ENCODE results near the gene SYNE1.

The SYNE1 gene

DNA sequence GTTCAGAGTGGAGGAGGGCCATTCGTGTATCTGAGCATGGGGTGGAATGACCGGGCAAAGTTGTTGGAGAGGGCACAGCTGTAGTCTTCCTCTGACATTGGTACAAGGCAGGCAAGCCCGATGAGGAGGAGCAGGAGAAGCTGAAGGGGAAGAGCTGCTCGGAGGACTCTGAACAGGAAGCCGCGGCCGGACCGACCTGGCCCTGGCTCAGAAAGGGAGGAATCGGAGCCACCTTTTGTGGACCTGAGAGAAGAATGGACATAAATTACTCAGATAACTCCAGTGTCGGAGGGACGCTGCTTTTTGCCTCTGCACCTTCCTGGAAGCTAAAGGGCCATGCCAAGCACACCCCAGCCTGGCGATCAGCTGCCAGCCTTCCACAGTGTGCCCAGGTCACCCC is 514.7 kb downstream of the SYNE1 start:
- WGBS, 2 experiments = 91 to 94% methylated on average over 12 of the region's 12 CpGs
- H3K4me3 ChIP-seq (ENCODE audit: insufficient read depth, low read depth, low read length) = no peak overlapping the region
- no peaks in the 10 kb centered on the region for H3K36me3 ChIP-seq (ENCODE audit: control insufficient read depth, insufficient read depth, low read length)
- H3K9me3 ChIP-seq (ENCODE audit: control insufficient read depth, low read length) = no peaks in the 10 kb centered on the region
- no peak overlapping the region for H3K27ac ChIP-seq (ENCODE audit: insufficient read depth, low read depth, low read length, poor library complexity, severe bottlenecking)
- H3K4me1 ChIP-seq (ENCODE audit: control insufficient read depth, insufficient read depth, low read length) = no peaks in the 10 kb centered on the region
- no peaks in the 10 kb centered on the region for H3K27me3 ChIP-seq (ENCODE audit: control insufficient read depth, insufficient read depth, low read length, poor library complexity, severe bottlenecking)

DNA sequence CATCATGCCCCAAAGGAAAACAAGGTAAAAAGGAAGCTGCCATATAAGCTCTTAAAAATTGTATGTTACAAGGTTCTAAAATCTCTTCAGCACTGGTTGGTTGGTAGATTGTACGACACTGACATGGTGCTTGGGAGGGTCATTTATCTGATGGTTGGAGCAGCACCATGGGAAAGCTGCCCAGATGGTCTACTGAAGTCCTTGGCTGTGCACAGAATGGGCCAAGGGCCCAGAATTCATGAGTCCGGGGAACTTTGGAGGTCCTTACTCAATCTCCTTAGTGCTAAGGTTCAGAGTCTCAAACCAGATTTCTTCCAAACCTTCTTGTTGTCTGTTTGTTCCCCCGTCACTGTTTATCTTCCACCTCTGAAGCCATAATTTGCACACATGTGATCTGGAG is 515.3 kb downstream of the SYNE1 start:
- H3K9me3 ChIP-seq (ENCODE audit: control insufficient read depth, low read length) = no peaks in the 10 kb centered on the region
- WGBS, 2 experiments = 93 to 96% methylated on average over 3 of the region's 3 CpGs
- H3K4me1 ChIP-seq (ENCODE audit: control insufficient read depth, insufficient read depth, low read length) = no peaks in the 10 kb centered on the region

DNA sequence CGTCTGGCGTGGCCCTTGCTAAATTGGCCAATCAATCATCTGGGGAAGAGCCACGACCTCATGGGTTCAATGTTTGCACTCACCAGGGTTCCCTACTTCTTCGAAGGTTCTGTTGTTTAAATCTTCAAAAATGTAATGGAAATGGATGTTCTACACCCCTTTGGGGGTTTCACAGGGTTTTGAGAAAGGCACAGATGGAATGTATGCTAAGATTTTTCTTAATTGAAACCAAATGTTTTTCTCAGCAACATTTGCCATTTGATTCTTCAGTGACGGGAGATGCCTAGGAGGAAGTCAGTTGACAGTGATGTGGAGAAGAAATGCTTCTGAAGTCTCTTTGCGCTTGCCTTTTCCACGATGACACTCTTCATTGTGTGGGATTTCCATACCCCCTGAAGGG is 517.3 kb downstream of the SYNE1 start:
- 81 to 83% methylated on average over 7 of the region's 7 CpGs for WGBS, 2 experiments
- no peaks in the 10 kb centered on the region for H3K4me1 ChIP-seq (ENCODE audit: control insufficient read depth, insufficient read depth, low read length)
- H3K36me3 ChIP-seq (ENCODE audit: control insufficient read depth, insufficient read depth, low read length) = no peaks in the 10 kb centered on the region
- no peaks in the 10 kb centered on the region for H3K9me3 ChIP-seq (ENCODE audit: control insufficient read depth, low read length)
- no peak overlapping the region for H3K27ac ChIP-seq (ENCODE audit: insufficient read depth, low read depth, low read length, poor library complexity, severe bottlenecking)
- H3K4me3 ChIP-seq (ENCODE audit: insufficient read depth, low read depth, low read length) = no peak overlapping the region
- no peaks in the 10 kb centered on the region for H3K27me3 ChIP-seq (ENCODE audit: control insufficient read depth, insufficient read depth, low read length, poor library complexity, severe bottlenecking)

More for the DNA sequence above, 515.3 kb downstream of the SYNE1 start:
- Histone ChIP-seq H3K27me3 (ENCODE audit: control insufficient read depth, insufficient read depth, low read length, poor library complexity, severe bottlenecking) (no peaks in the 10 kb centered on the region), H3K4me3 (ENCODE audit: insufficient read depth, low read depth, low read length) (no peak overlapping the region), H3K36me3 (ENCODE audit: control insufficient read depth, insufficient read depth, low read length) (no peaks in the 10 kb centered on the region), H3K27ac (ENCODE audit: insufficient read depth, low read depth, low read length, poor library complexity, severe bottlenecking) (no peak overlapping the region)

DNA sequence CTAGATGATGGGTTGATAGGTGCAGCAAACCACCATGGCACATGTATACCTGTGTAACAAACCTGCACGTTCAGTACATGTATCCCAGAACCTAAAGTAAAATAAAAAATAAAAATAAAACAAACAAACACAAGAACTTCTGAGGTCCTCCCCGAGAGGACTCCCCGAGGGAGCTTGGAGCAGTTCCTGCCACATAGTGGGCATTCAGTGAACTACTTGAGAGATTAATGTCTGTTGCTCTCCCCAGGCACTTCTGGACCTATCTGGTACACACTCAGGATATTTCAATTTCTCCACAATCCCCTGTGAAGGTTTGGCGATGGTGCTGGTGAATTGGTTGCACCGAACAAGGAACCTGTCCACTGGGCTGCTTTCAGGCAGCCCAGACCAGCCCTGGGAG is 518.5 kb downstream of the SYNE1 start:
- no peaks in the 10 kb centered on the region for H3K9me3 ChIP-seq (ENCODE audit: control insufficient read depth, low read length)
- no peaks in the 10 kb centered on the region for H3K4me1 ChIP-seq (ENCODE audit: control insufficient read depth, insufficient read depth, low read length)
- H3K4me3 ChIP-seq (ENCODE audit: insufficient read depth, low read depth, low read length) = no peak overlapping the region
- no peak overlapping the region for H3K27ac ChIP-seq (ENCODE audit: insufficient read depth, low read depth, low read length, poor library complexity, severe bottlenecking)
- WGBS, 2 experiments = 92 to 97% methylated on average over 5 of the region's 5 CpGs
- no peaks in the 10 kb centered on the region for H3K36me3 ChIP-seq (ENCODE audit: control insufficient read depth, insufficient read depth, low read length)
- H3K27me3 ChIP-seq (ENCODE audit: control insufficient read depth, insufficient read depth, low read length, poor library complexity, severe bottlenecking) = no peaks in the 10 kb centered on the region

DNA sequence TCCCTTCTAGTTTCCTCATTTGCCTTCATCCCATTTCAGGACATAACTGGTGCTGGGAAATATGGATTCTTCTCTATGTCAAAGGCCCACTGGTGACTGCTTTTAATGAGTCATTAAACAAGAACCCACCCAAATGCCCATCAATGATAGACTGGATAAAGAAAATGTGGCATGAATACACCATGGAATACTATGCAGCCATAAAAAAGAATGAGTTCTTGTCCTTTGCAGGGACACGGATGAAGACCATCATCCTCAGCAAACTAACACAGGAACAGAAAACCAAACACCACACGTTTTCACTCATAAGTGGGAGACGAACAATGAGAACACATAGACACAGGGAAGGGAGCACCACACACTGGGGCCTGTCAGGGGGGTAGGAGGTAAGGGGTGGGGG is 518.9 kb downstream of the SYNE1 start:
- 88 to 96% methylated on average over 2 to 3 of the region's 3 CpGs for WGBS, 2 experiments
- Histone ChIP-seq H3K4me3 (ENCODE audit: insufficient read depth, low read depth, low read length) (no peak overlapping the region), H3K27me3 (ENCODE audit: control insufficient read depth, insufficient read depth, low read length, poor library complexity, severe bottlenecking) (no peaks in the 10 kb centered on the region), H3K9me3 (ENCODE audit: control insufficient read depth, low read length) (no peaks in the 10 kb centered on the region), H3K27ac (ENCODE audit: insufficient read depth, low read depth, low read length, poor library complexity, severe bottlenecking) (no peak overlapping the region), H3K36me3 (ENCODE audit: control insufficient read depth, insufficient read depth, low read length) (no peaks in the 10 kb centered on the region), H3K4me1 (ENCODE audit: control insufficient read depth, insufficient read depth, low read length) (no peaks in the 10 kb centered on the region)

DNA sequence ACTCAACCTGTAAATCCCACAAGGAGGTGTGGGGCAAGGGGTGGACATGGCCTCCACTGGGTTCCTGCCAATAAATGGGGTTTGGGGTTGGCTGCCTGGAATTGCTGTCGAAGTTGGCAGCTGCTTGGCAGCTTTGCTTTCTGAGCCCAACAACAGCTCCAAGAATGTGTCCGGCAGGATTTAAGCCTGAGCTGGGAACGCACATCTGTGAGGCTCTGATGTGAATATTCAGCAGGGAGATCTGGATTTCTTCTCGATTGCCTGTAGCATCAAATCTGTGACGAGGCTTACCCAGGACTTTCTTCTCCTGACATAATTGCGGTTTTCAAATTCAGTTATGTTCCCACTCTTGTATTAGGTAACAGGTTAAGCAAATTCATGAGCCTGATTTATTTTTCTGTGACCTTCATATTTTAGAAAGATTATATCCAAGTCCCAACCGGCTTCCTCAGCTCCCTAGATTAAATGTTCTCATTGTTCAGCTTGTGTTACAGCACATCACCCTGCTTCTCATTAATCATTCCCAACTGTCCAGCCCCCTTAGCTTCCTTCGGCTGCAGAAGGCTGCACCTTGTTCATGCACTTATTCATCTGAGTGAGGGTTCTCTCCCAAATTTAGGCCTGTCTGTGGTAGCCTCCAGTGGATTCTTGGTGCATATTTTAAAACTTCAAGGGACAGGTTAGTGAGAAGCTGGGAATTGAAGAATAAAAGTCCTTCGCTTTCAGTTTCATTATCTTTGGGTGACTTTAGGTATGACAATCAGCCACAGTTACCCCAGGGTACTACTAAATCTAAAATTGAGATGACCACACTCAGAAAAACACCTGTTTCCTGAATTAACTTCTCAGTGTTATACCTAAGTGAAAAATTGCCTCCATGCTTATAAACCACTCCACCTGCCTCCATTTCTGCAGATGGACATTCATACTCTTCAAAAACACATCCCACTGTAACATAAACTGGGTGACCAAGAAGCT is 519.7 kb downstream of the SYNE1 start:
- Histone ChIP-seq H3K4me3 (ENCODE audit: insufficient read depth, low read depth, low read length) (no peak overlapping the region), H3K27me3 (ENCODE audit: control insufficient read depth, insufficient read depth, low read length, poor library complexity, severe bottlenecking) (no peaks in the 10 kb centered on the region), H3K36me3 (ENCODE audit: control insufficient read depth, insufficient read depth, low read length) (no peaks in the 10 kb centered on the region), H3K27ac (ENCODE audit: insufficient read depth, low read depth, low read length, poor library complexity, severe bottlenecking) (no peak overlapping the region), H3K9me3 (ENCODE audit: control insufficient read depth, low read length) (no peaks in the 10 kb centered on the region), H3K4me1 (ENCODE audit: control insufficient read depth, insufficient read depth, low read length) (no peaks in the 10 kb centered on the region)
- 91 to 96% methylated on average over 9 of the region's 9 CpGs for WGBS, 2 experiments

DNA sequence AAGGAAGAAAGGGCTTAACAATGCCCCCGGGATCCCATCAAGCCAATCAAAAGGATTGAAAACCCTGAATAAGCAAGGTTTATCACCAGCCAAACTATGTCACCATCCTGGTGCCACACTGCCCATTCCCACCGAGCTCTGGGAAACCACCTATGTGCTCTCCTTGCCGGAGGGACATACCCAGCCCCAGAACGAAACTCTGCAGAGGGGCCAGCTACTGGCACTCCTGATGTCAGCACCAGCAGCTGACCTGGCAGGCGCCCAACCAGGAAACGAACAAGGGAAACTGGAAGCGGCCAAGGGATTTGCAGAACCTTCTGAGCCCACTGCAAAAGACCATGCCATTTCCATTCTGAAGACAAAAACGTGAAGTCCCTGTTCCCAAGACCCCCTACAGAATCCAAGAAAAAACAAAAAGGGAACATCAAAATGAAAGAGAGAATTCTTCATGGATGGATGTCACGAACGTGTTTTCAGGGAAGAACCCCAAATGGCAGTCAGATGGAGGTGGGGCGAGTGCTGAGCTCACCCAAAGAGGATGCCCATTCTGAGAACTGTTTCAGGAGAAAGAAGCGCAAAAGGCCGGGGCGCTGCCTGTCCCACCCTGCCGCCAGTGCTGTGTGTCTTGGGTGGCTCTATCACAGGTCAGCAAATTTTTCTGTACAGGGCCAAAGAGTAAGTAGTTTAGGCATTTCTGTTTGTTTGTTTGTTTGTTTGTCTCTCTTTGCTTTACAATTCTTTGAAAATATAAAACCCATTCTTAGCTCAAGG is 524.5 kb downstream of the SYNE1 start:
- WGBS, 2 experiments = 85 to 86% methylated on average over 15 of the region's 15 CpGs
- Histone ChIP-seq H3K36me3 (ENCODE audit: control insufficient read depth, insufficient read depth, low read length) (no peaks in the 10 kb centered on the region), H3K4me3 (ENCODE audit: insufficient read depth, low read depth, low read length) (no peak overlapping the region), H3K4me1 (ENCODE audit: control insufficient read depth, insufficient read depth, low read length) (no peaks in the 10 kb centered on the region), H3K27me3 (ENCODE audit: control insufficient read depth, insufficient read depth, low read length, poor library complexity, severe bottlenecking) (no peaks in the 10 kb centered on the region), H3K27ac (ENCODE audit: insufficient read depth, low read depth, low read length, poor library complexity, severe bottlenecking) (no peak overlapping the region), H3K9me3 (ENCODE audit: control insufficient read depth, low read length) (no peaks in the 10 kb centered on the region)

DNA sequence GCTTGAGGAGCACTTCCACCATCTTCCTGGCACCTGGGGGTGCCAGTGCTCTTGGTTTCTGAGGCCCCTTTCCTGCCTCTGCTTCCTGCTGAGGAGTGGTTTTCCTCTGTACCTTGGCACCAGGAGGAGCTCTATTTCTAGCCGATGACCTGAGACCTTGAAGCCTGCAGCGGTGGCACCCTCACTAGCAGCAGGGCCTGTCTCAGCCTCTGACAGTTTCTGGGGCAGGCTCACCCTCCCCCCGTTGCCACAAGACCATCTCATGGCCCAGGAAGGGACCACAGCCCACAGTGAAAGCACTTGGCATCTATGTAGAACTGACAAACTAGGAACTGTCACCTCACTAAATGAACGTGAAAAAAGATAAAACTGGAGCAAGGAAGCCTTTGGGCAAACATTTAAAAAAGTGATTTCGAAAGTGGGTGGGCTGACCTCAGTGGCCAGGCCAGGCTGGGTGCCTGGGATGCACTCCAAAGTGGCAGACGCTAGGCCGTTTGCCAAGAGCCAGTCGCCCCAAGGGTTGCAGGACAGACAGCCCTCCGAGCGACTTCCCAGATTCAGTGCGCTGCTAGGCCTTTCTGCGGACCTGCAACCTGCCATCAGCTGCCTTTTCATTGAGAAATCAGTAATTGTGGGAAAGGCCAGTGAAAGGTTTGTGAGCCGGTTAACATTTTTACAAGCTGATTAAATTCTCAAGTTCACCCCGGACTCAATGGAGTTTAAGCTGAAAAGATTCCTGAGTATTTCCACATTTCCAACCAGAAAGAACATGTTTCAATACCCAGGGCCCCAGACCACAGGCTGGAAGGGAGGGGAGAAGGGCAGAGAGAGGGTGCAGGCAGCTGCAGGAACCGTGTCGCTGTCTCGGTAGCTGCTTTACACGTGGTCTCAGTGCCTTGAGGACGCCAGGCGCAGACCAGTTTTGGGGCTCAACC is 526.0 kb downstream of the SYNE1 start:
- Histone ChIP-seq H3K9me3 (ENCODE audit: control insufficient read depth, low read length) (no peaks in the 10 kb centered on the region), H3K27me3 (ENCODE audit: control insufficient read depth, insufficient read depth, low read length, poor library complexity, severe bottlenecking) (no peaks in the 10 kb centered on the region), H3K4me3 (ENCODE audit: insufficient read depth, low read depth, low read length) (no peak overlapping the region), H3K36me3 (ENCODE audit: control insufficient read depth, insufficient read depth, low read length) (no peaks in the 10 kb centered on the region), H3K27ac (ENCODE audit: insufficient read depth, low read depth, low read length, poor library complexity, severe bottlenecking) (no peak overlapping the region), H3K4me1 (ENCODE audit: control insufficient read depth, insufficient read depth, low read length) (no peaks in the 10 kb centered on the region)
- 89 to 91% methylated on average over 20 of the region's 20 CpGs for WGBS, 2 experiments

DNA sequence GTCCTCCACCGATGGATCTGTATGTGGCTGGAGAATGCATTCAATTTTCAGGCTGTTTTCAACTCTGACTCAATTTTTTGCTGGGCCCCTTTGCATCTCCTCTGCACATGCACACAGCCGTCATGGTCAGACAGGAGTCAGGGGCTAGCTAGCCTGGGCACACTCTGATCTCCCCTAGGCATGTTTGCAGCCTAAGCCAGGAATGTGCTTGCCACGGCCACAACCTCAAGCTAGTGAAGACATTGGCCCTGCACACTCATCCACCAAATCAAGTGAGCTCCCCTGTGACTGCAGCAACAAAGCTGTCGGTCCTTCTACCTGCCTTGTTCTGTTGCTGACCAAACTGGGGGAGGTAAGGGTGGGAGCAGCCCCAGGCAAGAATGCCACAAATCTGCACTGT is 529.2 kb downstream of the SYNE1 start:
- 93 to 95% methylated on average over 4 of the region's 4 CpGs for WGBS, 2 experiments
- Histone ChIP-seq H3K27me3 (ENCODE audit: control insufficient read depth, insufficient read depth, low read length, poor library complexity, severe bottlenecking) (no peaks in the 10 kb centered on the region), H3K27ac (ENCODE audit: insufficient read depth, low read depth, low read length, poor library complexity, severe bottlenecking) (no peak overlapping the region), H3K4me3 (ENCODE audit: insufficient read depth, low read depth, low read length) (no peak overlapping the region), H3K36me3 (ENCODE audit: control insufficient read depth, insufficient read depth, low read length) (no peaks in the 10 kb centered on the region), H3K9me3 (ENCODE audit: control insufficient read depth, low read length) (no peaks in the 10 kb centered on the region), H3K4me1 (ENCODE audit: control insufficient read depth, insufficient read depth, low read length) (peaks cover 4% of the 10 kb centered on the region)
